NCI-H1417 treated with DMSO at 0.1 percent for 48 hours (cell line): Measurements from ENCODE around the gene KIAA0586.
"Not testable (repeated sequence)": the region's sequence is repeated elsewhere in the genome, so short reads cannot be mapped to it uniquely, and the experiment has no call there.

Experiments used
- DNase-seq: peaks from one replicate; lab custom pipeline; 2025; lab: John Stamatoyannopoulos, UW

KIAA0586 gene

DNA sequence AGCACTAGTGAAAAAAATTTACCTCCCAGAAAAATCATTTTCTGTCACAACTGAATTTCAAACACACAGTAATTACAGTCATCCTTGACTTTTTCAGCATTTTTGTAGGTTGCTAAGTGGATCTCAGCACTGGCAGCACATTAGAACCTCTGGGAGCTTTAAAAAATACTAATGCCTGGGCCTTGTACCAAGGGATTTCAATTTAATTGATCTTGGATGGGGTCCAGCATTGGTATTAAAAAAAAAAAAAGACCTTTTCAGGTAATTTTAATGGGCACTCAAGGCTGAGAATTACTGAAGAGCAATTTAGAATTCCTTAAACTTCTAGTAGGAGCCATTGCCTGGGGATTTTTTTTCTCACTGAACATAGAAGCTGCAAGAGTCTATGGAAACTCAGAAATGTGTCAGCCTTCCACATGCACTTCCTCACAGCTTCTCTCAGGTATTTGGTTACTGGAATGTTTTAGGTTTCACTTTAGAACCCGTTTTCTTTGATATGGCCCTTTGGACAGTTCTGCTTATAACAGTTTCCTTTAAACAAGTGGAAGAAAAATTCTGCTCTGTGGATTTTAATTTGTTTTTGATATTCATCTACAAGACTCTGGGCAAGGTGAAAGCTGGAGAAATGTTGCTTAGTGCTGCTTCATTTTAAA, 121.7 kb downstream of the KIAA0586 start:
- DNase-seq: no peak

DNA sequence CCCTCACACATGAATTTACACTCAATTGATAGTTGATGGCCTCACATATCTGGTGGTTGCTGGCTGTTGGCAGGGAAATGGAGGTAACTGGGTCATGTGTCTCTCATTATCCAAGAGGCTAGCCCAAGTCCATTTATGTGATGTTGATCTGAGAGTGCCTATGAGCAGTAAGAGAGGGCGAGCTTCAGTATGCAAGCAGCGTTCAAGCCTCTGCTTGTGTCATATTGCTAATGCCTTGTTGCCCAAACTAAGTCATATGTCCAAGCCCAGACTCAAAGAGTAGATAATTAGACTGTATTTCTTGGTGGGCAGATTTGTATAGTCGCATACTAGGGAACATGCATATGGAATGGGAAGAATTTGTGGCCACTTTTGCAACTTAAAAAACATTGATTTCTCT, 126.4 kb downstream of the KIAA0586 start:
- DNase-seq: no peak

DNA sequence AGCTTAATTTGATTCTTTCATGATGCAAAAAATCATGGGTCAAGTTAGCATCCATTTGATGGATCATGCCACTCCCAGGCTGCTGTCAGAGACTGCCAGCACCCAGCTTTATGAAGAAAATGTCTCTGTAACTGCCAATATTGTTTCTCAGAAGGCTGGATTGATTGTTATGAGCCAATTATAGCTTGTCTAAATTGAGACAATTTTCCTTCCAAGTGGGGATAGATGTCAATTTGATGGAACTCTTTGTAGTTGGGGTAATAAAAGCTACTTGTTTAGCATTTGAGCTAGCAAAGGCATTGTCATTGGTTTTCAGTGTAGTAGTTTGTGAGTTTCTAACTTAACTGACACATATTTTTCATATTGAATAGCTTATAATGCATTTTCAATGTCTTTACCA, 128.1 kb downstream of the KIAA0586 start:
- DNase-seq: no peak

GRCh38 chr14:58557242-58557641, 129.7 kb downstream of the KIAA0586 start:
- DNase-seq: no peak

DNA sequence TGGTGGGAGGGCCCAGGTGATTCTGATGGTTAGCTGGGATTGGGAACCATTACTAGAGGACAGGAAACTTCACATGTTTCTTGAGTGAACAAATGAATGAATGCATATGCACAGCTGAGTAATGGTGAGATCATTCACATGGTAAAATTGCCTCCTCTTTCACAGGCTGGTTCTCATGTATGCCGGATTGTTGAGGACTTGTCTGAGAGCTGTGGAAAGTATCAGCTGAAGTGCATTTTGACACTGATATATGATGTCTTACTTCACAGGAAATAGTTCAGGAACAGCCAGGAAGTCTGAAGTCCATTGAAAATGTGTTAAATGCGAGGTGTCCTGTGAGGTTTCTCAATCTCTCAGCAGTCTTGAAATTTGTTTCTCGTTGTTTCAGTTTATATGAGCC, 132.7 kb downstream of the KIAA0586 start:
- DNase-seq: no peak

DNA sequence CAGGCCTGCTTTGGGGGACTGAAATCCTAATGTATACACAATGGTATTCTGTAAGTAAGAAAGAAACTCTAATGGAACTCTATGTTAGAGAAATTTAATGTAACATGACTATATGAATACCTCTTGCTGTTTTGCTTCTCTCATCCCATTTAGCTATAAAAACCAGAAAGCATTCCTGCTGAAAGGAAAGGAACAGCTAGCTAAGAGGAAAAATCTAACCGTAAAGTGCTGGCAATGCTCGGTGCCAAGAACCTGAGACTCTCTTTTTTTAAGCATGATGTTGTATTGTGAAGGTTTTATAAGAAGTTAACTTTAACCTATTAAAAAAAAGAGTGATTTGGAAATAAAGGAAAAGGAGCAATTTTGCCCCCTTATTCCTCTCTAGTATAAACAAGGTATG, 134.6 kb downstream of the KIAA0586 start:
- DNase-seq: no peak

DNA sequence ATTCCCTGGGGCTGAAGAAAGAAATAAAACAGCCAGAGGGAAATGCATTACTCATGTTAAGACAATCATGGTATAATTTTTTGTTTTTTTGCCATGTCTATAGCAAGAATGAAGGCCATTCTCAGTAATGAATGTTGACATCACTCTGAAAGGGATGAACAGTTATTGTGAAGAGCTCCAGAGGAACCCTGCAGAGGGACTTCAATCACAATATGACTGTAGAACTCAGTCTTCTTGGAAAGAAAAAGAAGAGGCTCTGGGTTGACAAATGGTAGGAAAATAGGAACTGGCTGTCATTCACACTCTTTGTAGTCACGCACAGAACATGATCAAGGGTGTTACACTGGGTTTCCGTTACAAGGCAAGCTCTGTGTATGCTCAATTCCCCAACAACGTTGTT, 136.5 kb downstream of the KIAA0586 start:
- no peak for DNase-seq

- DNase-seq: no peak
Observed at GRCh38 chr14:58565832-58566231, 138.3 kb downstream of the KIAA0586 start.

DNA sequence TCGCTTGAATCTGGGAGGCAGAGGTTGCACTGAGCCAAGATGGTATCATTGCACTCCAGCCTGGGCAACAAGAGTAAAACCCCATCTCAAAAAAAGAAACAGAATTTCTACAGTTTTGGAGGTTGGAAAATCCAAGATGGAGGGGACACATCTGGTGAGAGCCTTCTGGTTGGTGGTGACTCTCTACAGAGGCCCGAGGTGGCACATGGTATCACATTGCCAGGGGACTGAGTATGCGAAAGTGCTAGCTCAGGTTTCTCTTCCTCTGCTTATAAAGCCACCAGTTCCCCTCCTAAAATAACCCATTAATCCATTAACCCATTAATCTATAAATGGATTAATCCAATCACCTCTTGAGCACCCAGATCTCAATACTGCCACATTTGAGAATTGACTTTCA, 139.5 kb downstream of the KIAA0586 start:
- no peak for DNase-seq

- no peak for DNase-seq
Observed at GRCh38 chr14:58568322-58568721, 140.8 kb downstream of the KIAA0586 start.

- no peak for DNase-seq
Observed at GRCh38 chr14:58571256-58571655, 143.7 kb downstream of the KIAA0586 start.

- DNase-seq: no peak
Observed at GRCh38 chr14:58571769-58572472, 144.4 kb downstream of the KIAA0586 start.

DNA sequence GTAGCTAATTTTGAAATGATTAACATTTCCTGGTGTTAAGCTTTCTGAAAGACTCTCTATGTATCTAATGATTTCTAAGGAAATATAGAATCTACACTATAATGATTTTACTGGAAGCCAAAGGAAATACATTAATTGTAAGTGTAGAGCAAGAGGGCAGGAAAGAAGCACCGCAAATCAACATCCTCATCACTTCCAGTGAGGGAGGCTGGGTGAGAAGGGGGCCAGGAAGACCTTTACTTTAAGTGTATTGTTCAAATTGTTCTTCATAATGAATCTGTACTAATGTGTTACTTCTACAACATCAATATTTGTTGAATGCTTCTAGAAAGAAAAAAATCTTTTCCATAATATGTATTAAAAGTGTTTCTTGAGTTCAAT, 144.9 kb downstream of the KIAA0586 start:
- DNase-seq: no peak

GRCh38 chr14:58572863-58573262, 145.3 kb downstream of the KIAA0586 start:
- DNase-seq: no peak

GRCh38 chr14:58574623-58575022, 147.1 kb downstream of the KIAA0586 start:
- DNase-seq: no peak

DNA sequence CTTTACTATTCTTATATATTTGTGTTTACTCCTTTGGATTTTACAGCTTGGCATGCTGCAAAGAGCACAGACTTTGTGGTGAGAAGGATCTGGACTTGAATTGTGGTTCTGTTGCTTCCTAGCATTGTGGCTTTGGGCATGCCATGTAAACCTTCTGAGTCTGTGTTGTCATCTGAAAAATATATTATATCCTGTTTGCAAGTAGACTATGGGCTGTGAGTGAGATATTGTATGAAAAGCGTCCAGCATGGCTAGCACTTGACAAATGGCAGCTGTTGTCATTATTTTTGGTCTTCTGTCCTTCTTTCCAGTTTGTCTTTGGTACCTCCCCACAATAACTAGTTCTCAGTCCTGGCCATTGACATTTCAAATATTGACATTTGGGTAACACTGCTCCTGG, 148.4 kb downstream of the KIAA0586 start:
- no peak for DNase-seq

DNA sequence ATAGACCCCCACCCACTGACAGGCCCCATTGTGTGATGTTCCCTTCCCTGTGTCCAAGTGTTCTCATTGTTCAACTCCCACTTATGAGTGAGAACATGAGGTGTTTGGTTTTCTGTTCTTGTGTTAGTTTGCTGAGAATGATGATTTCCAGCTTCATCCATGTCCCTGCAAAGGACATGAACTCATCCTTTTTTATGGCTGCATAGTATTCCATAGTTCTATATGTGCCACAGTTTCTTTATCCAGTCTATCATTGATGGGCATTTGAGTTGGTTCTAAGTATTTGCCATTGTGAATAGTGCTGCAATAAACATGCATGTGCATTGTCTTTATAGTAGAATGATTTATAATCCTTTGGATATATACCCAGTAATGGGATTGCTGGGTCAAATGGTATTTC, 152.5 kb downstream of the KIAA0586 start:
- DNase-seq: not testable (repeated sequence)

GRCh38 chr14:58581389-58581788, 153.9 kb downstream of the KIAA0586 start:
- not testable (repeated sequence) for DNase-seq

- no peak for DNase-seq
Observed at GRCh38 chr14:58584383-58584782, 156.9 kb downstream of the KIAA0586 start.

DNA sequence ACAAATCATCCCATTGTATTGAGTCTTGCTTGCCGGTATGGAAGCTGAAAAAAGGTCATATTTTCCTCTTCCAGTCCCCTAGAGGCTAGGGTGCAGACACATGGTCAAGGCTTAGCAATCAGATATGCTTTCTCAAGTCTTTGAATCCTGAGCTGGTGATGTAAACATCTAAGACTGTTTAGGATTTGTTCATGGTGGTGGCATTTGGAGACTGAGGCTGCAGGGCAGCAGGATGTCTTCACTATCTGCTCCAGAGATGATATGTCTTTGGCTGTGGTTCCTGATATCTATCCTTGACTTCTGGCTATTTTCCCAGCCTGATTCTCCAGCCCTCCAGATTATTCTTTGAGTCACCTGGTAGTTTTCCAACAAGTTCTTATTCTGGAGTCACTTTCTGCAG, 159.8 kb downstream of the KIAA0586 start:
- no peak for DNase-seq

- not testable (repeated sequence) for DNase-seq
Observed at GRCh38 chr14:58588321-58588720, 160.8 kb downstream of the KIAA0586 start.

DNA sequence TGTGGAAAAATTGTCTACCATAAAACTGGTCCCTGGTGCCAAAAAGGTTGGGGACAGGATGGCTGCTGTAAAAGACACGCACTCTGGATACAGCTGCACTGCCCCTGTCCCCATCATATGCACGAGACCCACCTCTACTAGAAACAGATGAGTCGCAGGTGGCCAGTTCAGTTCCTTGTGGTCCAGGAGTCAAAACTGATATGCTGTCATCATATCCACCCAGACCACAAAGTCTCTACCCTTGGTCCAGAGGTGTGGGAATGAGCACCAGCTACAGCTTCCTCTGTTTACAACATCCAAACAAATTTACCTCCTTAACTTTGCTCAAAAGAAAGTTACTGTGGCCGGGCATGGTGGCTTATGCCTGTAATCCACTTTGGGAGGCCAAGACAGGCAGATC, 166.5 kb downstream of the KIAA0586 start:
- no peak for DNase-seq

GRCh38 chr14:58597041-58597440, 169.5 kb downstream of the KIAA0586 start:
- no peak for DNase-seq
